Amygdala (tissue), 56 donors: ENCODE data around the gene KXD1.
"Not testable (repeated sequence)": the region's sequence is repeated elsewhere in the genome, so short reads cannot be mapped to it uniquely, and the experiment has no call there.

Experiments
- DNase-seq, 56 donors: peaks; one replicate each; lab custom pipeline; 2025; lab: John Stamatoyannopoulos, UW

Gene KXD1

DNA sequence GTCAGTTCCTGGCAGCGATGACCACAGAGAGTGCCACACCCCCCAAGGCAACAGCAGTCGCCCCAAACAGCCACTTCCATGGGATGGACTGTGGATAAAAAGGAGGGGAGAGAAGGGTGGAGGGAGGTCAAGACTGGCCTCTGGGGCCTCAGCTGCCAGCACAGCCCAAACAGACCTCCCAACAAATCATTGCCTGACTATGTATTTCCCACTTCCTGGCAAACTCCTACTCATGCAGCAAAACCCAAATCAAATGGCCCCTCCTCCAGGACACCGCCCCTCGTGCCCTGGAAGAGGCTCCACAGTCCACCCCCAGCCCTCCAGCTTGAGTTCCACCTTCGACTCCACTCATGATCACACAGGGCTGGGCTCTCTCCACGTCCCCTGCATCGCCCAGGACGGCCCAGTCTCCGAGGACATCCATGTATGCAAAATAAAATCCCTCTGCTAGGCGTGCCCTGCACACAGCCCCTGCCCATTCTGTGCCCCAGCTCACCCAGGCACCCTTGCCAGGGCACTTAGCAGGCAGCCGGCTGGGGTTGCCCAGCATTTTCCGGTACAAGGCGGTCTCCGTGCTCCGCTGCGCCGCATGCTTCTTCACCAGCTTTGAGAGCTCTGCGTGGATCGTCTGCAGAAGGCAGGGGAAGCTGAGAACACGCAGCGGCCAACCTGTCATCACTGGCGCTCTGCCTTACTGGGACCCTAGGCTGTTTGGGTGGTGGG lies 25.3 kb upstream of the KXD1 start:
- no peak for DNase-seq

DNA sequence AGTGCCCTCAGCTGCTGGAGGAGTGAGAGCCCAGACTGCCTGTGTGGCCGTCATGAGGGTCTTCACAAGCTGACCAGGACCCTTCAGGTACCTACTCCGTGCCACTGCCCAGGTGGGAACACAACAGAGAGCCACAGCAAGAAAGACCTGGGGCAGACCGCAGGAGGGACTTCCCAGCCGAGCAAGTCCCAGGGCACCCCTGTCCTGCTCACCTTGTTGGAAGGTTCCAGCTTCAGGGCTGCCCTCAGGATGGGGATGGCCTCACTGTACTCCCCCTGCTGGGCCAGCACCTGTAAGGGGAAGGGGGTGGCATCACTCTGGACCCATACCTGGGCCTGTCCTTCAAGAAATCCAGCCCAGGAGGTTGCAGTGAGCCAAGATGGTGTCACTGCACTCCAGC lies 24.6 kb upstream of the KXD1 start:
- DNase-seq = no peak

- no peak for DNase-seq
Observed at GRCh38 chr19:18536475-18536874, 21.2 kb upstream of the KXD1 start.

DNA sequence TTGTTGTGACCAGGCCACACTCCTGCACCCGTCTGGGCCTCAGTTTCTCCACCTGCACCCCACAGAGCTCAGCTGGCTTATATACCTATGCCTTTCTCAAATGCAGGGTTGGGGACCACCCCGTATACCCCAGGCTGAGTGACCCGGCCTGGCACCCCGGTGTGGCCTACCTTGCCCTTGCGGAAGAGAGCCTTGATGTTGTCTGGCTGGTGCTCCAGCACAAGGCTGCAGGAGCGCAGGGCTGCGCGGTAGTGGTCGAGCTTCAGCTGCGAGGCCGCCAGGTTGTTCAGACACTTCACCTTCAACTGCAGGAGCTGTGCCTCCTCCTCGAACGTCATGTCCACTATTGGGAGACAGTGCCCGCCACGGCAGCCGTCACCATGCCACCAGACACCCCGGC lies 20.2 kb upstream of the KXD1 start:
- DNase-seq = no peak

- DNase-seq = no peak
Observed at GRCh38 chr19:18538115-18538514, 19.6 kb upstream of the KXD1 start.

GRCh38 chr19:18539372-18539771 lies 18.3 kb upstream of the KXD1 start:
- DNase-seq = no peak

DNA sequence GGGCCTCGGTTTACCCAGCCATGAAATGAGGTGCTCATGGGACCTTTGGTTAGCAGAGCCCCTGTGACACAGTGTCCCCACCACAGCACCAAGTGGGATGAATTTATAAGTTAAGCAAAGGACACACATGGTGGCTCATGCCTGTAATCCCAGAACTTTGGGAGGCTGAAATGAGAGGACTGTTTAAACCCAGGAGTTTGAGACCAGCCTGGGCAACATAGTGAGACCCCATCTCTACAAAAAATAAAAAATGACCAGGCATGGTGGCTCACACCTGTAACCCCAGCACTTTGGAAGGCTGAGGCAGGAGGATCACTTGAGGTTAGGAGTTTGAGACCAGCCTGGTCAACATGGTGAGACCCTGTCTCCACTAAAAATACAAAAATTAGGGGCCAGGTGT lies 17.5 kb upstream of the KXD1 start:
- DNase-seq = not testable (repeated sequence)

DNA sequence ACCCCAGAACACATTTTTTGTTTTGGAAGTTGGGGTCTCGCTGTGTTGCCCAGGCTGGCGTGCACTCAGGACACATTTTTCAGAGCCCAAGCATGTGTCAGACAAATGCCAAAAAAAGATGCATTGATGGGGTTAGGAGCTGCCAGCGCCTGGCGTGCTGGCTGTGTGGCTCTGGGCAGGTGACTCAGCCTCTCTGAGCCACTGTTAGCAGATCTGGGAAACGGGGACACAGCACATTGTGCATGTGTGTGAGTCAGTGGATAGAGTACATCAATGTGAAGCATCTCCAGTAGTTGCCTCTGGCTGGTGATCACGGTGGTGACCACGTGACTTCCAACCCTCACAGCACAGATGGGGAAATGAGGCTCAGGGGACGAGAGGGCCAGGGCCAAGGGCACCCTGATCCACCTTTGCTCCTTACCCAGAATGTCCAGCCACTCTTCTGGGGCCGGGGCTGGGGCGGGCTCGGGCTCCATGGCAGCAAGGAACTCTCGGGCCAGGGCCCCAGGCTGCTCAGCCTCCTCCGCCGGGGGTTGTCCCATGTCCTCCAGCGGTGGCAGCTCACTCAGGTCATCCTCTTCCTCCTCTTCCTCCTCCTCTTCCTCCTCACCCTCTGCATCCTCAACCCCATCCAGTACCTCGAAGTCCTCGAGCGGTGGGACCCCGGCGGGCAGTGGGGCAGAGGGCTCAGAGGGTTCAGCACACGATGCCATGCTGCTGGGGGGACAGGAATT lies 16.2 kb upstream of the KXD1 start:
- DNase-seq = peak in 5 of 56 donors; percentile 3 to 13 (median 8)

DNA sequence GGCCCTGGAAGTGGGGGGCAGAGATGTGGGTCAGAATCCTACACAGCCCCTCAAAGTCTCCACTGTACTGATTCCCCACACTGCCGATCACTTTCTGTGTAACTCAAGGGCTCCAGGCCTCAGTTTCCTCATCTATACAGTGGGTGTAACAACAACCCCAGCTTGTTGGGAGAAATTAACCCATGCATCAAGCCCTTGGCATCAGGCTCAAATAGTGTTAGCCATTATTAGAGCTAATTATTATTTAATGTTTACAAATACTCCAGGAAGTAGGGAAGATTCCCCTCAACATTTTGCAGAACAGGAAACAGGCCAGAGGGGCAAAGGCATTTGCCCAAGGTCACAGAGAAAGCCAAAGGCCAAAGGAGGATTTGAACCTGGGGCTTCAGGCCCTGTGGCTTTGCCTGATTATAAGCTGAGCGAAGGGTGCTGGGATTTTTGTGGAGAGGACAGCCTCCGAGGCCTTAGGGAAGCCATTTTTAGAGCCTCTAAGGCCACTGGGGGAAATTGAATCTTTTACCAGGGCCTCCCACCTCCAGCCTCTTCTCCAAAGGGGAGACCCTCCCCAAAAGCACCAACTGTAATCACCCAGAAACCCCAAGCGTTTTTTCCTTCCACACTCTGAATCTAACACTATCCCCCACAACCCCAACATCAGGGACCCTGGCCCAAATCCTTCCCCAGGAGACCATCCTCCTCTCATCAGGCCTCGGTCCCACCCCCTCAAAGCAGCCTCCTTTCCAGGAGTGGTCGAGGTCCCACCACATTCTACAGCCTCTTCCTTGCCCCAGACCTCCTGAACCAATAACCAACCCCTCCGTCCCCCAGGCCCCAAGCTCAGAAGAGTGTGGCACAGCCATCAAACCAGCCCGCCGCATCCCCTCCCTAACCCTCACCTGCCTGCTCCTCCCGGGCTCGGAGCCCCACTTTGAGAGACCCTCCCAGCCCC lies 15.4 kb upstream of the KXD1 start:
- DNase-seq = peak in 4 of 56 donors; percentile 15 to 56 (median 35)

GRCh38 chr19:18542941-18543813 lies 14.5 kb upstream of the KXD1 start, which contains the start of gene FKBP8:
FKBP8 (minus strand) TSS chr19:18543573; CDS start chr19:18541970, 1,603 bp downstream.
- DNase-seq = peak in 55 of 56 donors; percentile 23 to 95 (median 86)

DNA sequence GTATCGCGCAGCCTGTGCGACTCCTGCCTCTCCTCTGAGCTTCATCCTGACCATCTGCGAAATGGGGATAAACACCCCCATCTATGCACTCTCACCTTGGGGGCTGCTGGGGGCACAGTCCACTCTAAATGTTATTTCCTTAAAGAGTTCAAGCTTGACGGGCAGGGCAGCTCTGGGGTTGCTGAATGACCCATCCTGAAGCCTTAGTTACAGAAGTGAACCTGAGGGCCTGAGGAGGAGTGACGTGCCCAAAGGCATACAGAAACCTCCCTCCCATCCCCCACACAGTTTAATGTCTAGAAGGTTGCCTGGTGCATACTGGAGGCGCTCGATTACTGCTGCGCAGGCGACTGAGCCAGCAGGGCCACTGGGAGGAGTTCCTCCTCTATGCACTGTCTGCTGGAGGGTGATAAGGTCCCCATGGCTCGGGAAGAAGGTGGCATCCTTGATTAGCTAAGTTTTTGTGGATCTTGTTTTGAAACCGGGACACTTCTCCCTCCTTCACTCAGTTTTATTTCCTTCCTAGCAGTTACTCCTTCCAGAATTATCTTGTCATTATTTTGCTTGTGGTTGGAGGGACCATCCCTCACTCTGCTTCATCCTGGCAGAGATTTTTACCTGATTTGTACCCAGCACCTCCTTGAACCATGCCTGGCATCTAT lies 13.7 kb upstream of the KXD1 start:
- DNase-seq = peak in 14 of 56 donors; percentile 7 to 44 (median 27)

DNA sequence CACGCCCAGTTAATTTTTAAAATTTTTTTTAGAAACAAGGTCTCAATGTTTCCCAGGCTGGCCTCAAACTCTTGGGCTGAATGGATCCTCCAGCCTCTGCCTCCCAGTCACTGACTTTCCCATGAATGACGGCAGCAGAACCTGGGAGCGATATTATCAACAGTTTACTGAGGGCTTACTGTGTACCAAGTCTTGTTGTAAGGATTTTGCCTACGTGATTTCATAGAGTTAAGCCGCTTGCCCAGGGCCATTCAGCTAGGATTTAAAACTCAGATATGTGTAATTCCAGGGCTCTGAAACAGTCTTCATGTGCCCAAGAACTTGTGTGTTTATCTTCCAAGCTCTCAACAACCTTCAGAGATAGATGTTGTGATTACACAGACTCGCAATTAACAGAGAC lies 6.0 kb upstream of the KXD1 start:
- no peak for DNase-seq

DNA sequence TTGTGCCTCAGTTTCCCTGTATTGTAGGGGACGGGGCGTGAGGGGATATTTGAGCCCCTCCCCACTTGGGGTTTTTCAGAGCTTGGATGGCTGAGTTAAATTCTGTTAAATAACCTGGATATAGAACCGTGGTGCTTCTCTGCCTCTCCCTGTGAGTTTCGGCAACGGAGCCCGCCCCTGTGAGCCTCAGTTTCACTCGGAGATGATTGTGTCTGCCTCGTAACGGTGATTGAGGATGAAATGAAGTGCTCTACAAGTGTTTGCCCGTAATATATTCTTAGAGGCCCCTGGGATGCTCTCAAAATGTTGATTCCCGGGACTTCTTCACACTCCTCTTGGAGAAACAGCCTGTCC lies 509 bp downstream of the KXD1 start:
- DNase-seq = peak in 1 of 56 donors; percentile 16

DNA sequence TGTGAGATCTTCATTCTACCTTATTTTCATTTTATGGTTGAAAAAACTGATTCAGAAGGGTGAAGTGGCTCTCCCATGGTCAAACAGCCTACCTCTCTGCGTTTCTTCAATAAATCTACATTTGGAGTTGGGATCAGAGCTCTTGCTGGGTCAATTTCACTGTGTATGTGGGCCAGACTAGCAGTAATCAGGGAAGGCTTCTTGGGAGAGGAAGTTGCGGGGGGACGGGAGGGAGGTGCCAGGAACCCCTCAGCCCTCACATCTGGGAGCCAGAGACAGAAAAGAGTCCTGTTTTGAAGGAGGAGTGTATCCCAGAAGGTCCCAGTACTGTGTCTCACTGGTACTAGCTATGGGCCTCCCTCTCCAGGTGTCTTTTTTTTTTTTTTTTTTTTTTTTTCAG lies 934 bp downstream of the KXD1 start:
- DNase-seq = no peak

DNA sequence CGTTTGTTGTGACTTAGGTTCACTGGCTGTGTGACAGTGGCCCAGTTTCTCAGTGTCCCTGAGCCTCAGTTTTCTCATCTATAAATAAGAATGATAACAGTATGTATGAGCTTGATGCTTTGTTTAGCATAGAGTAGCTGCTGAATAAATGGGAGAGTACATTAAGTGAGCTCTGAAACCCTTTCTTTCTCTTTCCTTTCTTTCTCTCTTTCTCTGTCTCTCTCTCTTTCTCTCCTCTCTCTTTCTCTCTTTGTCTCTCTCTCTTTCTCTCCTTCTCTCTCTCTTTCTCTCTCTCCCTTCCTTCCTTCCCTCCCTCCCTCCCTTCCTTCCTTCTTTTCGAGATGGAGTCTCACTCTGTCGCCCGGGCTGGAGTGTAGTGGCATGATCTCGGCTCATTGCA lies 2.0 kb downstream of the KXD1 start:
- no peak for DNase-seq

DNA sequence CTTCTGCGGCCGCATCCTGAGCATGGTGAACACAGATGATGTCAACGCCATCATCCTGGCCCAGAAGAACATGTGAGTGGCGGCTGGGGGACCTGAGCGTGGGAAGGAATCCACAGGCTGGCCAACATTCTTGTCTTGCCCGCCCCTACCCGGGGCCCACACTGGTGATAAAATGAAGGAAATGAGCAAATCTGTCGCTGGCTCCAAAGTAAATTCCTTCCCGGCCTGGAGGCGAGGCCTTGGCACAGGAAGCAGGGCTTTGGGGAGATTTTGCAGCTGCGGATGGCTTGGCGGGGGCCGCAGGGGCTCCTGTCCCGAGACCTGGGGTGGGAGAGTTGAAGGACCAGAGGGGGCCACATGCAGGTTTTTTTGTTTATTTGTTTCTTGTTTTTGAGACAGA lies 4.4 kb downstream of the KXD1 start:
- no peak for DNase-seq

DNA sequence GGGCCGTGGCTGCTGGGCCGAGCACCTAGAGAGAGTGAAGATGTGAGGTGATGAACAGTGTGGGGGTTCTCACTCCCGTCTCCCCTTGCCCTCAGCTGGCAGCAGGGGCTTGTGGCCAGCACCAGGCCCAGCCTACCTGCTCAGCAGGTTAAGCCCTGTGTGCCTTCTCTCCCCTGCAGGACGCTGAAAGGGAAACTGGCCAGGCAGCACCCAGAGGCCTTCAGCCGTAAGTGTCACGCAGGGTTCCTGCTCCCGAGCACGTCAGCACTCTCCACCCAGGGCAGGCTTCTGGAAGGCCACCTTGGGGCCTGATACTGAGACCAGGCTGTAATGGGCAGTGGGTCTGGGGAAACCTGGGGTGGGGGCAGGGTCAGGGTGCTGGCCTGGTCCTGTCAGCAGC lies 9.3 kb downstream of the KXD1 start:
- no peak for DNase-seq

DNA sequence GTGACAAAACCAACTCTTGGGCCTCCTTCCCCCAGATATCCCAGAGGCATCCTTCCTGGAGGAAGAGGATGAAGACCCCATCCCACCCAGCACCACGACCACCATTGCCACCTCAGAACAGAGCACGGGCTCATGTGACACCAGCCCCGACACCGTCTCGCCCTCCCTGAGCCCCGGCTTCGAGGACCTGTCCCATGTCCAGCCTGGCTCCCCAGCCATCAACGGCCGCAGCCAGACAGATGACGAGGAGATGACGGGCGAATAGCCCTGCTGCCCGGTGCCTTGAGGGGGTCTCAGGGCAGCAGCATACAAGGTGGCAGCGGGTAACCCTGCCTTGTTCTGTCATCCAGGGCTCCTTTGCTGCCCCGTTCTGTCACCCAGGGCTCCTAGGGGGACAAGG lies 10.7 kb downstream of the KXD1 start:
- no peak for DNase-seq

- peak; percentile 50 to 99 (median 93) for DNase-seq
Observed at GRCh38 chr19:18571564-18572344, 14.1 kb downstream of the KXD1 start, which contains the start of gene UBA52. UBA52 (plus strand) TSS chr19:18571857; CDS start chr19:18573301, 1,444 bp downstream.
